Effector CD8-positive, alpha-beta T cell (primary cell): Measurements from ENCODE around the gene SMAD2.

Experiments
- DNase-seq: peaks from one replicate; lab custom pipeline; 2025; lab: John Stamatoyannopoulos, UW

Gene SMAD2

GRCh38 chr18:47932190-47932589 is 1.7 kb upstream of the SMAD2 start:
- no peak for DNase-seq

- DNase-seq, result no peak
These were observed 1.3 kb upstream of the SMAD2 start for GRCh38 chr18:47931718-47932103.

- DNase-seq, result peak; percentile 91
These were observed 665 bp upstream of the SMAD2 start for GRCh38 chr18:47930931-47931717.

- DNase-seq, result no peak
These were observed 719 bp downstream of the SMAD2 start for GRCh38 chr18:47929681-47930198.

GRCh38 chr18:47928466-47928865 is 2.0 kb downstream of the SMAD2 start:
- DNase-seq, result no peak

GRCh38 chr18:47926101-47926850 is 4.2 kb downstream of the SMAD2 start:
- DNase-seq, result no peak

- DNase-seq, result no peak
These were observed 10.5 kb downstream of the SMAD2 start for GRCh38 chr18:47919916-47920315.

- no peak for DNase-seq
These were observed 12.4 kb downstream of the SMAD2 start for GRCh38 chr18:47917923-47918610.

- DNase-seq, result no peak
These were observed 14.5 kb downstream of the SMAD2 start for GRCh38 chr18:47915930-47916329.

GRCh38 chr18:47915229-47915628 is 15.2 kb downstream of the SMAD2 start:
- DNase-seq, result no peak

- DNase-seq, result no peak
These were observed 17.5 kb downstream of the SMAD2 start for GRCh38 chr18:47912794-47913585.

- no peak for DNase-seq
These were observed 18.1 kb downstream of the SMAD2 start for GRCh38 chr18:47912343-47912742.

- DNase-seq, result no peak
These were observed 18.6 kb downstream of the SMAD2 start for GRCh38 chr18:47911877-47912276.

GRCh38 chr18:47909484-47909883 is 21.0 kb downstream of the SMAD2 start:
- no peak for DNase-seq

GRCh38 chr18:47908592-47908991 is 21.9 kb downstream of the SMAD2 start:
- DNase-seq, result no peak

GRCh38 chr18:47906408-47906807 is 24.1 kb downstream of the SMAD2 start:
- DNase-seq, result no peak

- no peak for DNase-seq
These were observed 26.6 kb downstream of the SMAD2 start for GRCh38 chr18:47903809-47904208.

GRCh38 chr18:47901624-47902362 is 28.7 kb downstream of the SMAD2 start:
- DNase-seq, result no peak

- no peak for DNase-seq
These were observed 31.2 kb downstream of the SMAD2 start for GRCh38 chr18:47899107-47899840.

- no peak for DNase-seq
These were observed 31.8 kb downstream of the SMAD2 start for GRCh38 chr18:47898696-47899095.
